ENCODE data around the gene CPNE5. TPM values are rescaled to one million over a fixed set of nuclear protein-coding genes. Genes with fewer than 3 reads are reported as not detected.
A peak's percentile ranks its signal among the peaks of the same experiment; 100 is the strongest.

CPNE5 gene
- total and polyA plus RNA-seq, 9 of the 15 experiments (the other 6 are each of a cell fraction or from before 2014, with no cell fraction given): 0.14 to 1.0 (median 0.46) TPM; not detected in 2

GRCh38 chr6:36699348-36699747, 139.9 kb downstream of the CPNE5 start (continued):
- TF ChIP-seq, protein P1, sequence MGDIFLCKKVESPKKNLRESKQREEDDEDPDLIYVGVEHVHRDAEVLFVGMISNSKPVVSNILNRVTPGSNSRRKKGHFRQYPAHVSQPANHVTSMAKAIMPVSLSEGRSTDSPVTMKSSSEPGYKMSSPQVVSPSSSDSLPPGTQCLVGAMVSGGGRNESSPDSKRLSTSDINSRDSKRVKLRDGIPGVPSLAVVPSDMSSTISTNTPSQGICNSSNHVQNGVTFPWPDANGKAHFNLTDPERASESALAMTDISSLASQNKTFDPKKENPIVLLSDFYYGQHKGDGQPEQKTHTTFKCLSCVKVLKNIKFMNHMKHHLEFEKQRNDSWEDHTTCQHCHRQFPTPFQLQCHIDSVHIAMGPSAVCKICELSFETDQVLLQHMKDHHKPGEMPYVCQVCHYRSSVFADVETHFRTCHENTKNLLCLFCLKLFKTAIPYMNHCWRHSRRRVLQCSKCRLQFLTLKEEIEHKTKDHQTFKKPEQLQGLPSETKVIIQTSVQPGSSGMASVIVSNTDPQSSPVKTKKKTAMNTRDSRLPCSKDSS (IDR thresholded peaks at IDR 0.05; ENCODE audit: low read depth, partially characterized antibody): no peak
- TF ChIP-seq YY1 (IDR thresholded peaks at IDR 0.05; ENCODE audit: borderline replicate concordance in 1 of 3, control insufficient read depth in 1 of 3, extremely low read depth in 1 of 3, insufficient read depth in 3 of 3, insufficient read length in 1 of 3, insufficient replicate concordance in 2 of 3, low read depth in 1 of 3, low read length in 2 of 3) (peak in 1 of 3 experiments; percentile 17), GABPA (tag; conservative IDR thresholded peaks at IDR 0.05; ENCODE audit: low read depth) (peak; percentile 40; the same call in 1 of the 2 replicates), MAFF (IDR thresholded peaks at IDR 0.05; ENCODE audit: low read length) (no peak), TRIM24 (IDR thresholded peaks at IDR 0.05) (no peak), TCF7L2 (IDR thresholded peaks at IDR 0.05; ENCODE audit: low read depth, low read length) (no peak), ZBTB12 (CRISPR knock-in tag; IDR thresholded peaks at IDR 0.05) (no peak), HBP1 (CRISPR knock-in tag; IDR thresholded peaks at IDR 0.05) (no peak), HOXB6 (CRISPR knock-in tag; IDR thresholded peaks at IDR 0.05; ENCODE audit: borderline replicate concordance) (no peak), ZC3H8 (IDR thresholded peaks at IDR 0.05) (no peak), ETV5 (CRISPR knock-in tag; IDR thresholded peaks at IDR 0.05; ENCODE audit: low read depth) (peak; percentile 72), NR2C1 (IDR thresholded peaks at IDR 0.05) (no peak), NR2C1 (tag; IDR thresholded peaks at IDR 0.05) (no peak), CCNT2 (IDR thresholded peaks at IDR 0.05; ENCODE audit: borderline replicate concordance, extremely low read depth, insufficient read length, low read depth, low read length) (no peak), CBX3 (IDR thresholded peaks at IDR 0.05; ENCODE audit: borderline replicate concordance in 1 of 2, low read length in 2 of 2) (no peak), ZNF347 (CRISPR knock-in tag; IDR thresholded peaks at IDR 0.05; ENCODE audit: low read depth) (no peak), ZNF239 (CRISPR knock-in tag; IDR thresholded peaks at IDR 0.05) (no peak), DLX4 (CRISPR knock-in tag; IDR thresholded peaks at IDR 0.05) (no peak)
